Activated CD8-positive, alpha-beta memory T cell treated with anti-CD3 and anti-CD28 coated beads, Interleukin-2, amount 50 U/mL, for 24 hours (primary cell): ENCODE results near the gene CRACR2A.

Experiments used
- DNase-seq: peaks from one replicate; pipeline ENCODE4 v3.0.0-alpha.2; 2020; ENCODE audit errors: extremely low read depth

Gene CRACR2A

GRCh38 chr12:3726456-3726855, 26.5 kb downstream of the CRACR2A start:
- DNase-seq = no peak

- no peak for DNase-seq
Measured at GRCh38 chr12:3725388-3726115, 27.4 kb downstream of the CRACR2A start.

GRCh38 chr12:3723916-3724805, 28.7 kb downstream of the CRACR2A start:
- no peak for DNase-seq

DNA sequence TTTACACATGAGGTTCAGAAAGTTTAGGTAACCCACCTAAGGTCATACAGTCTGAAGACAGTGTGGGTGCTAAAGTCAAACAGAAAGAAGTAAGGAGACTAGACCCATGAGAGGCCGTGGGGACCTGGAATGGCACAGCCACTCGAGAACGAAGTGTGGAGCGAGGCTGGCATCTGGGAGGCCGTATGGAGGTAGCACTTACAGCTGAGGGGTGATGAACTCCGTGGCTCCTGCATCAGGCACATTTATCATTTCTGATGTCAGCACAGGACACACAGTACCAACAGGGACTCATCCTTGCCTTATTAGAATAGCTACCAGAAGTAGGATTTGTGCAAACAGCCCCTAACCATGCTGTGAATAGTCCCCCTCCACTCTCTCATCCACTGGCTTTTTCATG, 30.5 kb downstream of the CRACR2A start:
- no peak for DNase-seq

- no peak for DNase-seq
Measured at GRCh38 chr12:3720772-3721171, 32.1 kb downstream of the CRACR2A start.

DNA sequence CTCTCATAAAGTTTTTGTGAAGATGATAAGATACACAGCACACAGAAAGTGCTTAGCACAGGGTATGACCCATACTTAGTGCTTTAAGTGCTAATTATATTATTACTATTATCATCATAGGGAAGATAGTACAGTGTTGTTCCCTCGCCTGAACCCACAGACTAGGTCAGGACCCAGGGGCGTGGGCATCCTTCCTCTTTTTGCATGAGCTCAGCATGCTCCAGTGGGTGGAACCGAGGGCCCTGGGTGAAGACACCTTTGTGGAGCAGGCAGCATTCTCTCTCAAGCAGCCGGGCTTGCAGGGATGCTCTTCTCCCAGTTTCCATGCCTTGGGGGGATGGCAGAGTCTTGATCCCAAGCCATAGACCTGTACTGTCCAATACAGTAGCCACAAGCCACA, 34.8 kb downstream of the CRACR2A start:
- DNase-seq = no peak

DNA sequence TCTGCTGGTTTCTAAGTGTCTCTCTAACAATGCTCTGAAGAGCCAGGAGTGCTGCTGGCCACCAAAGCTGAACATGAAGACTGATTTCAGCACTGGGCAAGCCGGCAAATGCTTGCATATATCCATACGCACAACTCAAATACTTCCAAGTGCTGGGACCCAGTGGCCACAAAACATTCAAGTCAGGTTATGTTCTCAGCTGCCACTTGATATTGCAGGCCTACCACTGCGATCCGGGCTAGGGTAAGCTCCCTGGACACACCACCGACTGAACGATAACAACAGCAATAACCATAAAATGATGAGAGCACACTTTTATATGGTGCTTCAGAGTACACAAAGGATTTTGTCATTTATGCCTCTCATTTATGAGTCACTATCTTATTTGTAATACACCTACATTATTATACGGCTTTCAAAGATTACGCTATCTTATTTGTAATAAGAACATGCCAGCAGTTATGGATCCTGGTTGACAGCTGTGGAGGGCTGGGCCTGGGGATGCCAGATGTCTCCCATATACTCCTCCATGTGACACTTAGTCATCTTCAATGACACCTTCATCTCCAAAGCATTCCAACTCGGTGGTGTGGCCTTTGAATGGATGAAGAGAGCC, 35.5 kb downstream of the CRACR2A start:
- DNase-seq = no peak

DNA sequence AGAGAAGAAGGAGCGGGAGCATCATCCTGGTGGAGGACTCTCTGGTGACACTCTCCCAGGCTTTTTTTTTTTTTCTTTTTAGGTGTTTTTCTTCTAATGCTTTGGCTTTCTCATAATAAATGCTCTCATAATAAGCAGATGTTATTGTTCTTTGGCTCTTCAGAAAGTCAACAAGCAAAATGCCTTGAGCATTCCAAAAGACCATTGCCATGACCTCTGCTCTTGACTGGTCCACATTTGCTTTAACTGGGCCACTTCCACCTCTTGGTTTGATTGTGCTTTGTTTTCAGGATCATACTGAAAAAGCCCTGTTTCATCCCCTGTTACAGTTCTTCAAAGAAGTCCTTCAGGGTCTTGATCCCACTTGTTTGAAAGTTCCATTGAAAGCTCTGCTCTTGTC, 36.9 kb downstream of the CRACR2A start:
- no peak for DNase-seq

DNA sequence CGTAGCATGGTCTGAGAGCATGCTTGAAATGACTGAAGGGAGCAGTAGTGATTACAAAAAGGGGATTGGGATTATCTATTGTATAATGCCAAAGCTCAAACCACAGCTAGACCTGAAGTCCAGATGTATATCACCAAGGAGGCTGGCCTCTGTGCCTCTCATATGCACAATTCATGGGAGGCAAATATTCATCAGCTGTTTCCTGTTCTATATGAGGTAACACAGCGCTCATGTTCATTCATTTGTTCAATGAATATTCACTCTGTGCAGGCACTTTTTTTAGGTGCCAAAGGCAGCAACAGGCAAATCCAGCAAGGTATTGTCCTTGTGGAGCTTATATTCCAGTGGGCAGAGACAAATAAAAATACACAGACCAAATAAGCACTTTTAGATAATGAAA, 39.0 kb downstream of the CRACR2A start:
- no peak for DNase-seq

GRCh38 chr12:3713483-3713882, 39.4 kb downstream of the CRACR2A start:
- no peak for DNase-seq

DNA sequence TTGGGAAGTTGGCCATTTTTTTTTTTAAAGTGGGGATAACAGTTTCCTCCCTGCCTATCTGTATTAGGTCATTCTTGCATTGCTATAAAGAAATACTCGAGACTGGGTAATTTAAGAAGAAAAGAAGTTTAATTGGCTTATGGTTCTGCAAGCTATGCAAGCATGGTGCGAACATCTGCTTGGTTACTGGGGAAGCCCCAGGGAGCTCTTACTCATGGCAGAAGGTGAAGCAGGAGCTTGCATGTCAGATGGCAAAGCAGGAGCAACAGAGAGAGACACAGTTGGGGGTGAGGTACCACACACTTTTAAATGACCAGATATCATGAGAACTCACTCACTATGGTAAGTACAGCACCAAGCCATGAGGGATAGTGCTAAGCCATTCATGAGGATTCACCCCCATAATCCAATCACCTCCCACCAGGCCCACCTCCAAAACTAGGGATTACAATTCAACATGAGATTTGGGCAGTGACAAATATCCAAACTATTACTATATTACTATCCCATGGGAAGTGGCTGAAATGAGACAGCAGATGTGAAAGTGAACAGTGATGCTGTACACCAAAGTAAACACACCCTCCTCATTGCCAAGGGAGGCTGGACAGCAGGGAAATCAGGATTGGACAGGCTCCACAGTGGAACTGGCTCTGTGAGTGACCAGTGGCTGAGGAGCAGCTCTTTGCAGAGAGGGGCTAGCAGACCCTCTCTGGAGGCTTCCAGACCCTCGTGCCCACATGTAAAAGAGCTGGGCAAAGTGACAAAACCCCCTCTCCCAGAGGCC, 40.5 kb downstream of the CRACR2A start:
- DNase-seq = no peak

DNA sequence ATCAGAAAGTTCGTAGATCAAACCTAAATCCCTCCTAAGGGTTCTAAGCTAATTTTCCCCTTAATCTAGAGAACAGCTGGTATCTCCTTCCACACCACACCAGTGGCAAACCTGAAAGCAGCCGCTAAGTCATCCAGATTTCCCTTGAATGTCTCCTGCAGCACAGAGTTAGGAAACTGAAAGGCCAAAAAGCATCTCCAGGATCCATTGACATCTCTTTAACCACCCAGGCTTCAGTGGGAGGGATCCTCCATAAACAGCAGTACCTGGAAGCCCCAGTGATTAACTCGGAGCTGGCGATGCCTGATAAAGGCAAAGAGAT, 47.6 kb downstream of the CRACR2A start:
- DNase-seq = no peak

- no peak for DNase-seq
Measured at GRCh38 chr12:3704512-3705353, 48.2 kb downstream of the CRACR2A start.

- DNase-seq = no peak
Measured at GRCh38 chr12:3700861-3701260, 52.0 kb downstream of the CRACR2A start.

DNA sequence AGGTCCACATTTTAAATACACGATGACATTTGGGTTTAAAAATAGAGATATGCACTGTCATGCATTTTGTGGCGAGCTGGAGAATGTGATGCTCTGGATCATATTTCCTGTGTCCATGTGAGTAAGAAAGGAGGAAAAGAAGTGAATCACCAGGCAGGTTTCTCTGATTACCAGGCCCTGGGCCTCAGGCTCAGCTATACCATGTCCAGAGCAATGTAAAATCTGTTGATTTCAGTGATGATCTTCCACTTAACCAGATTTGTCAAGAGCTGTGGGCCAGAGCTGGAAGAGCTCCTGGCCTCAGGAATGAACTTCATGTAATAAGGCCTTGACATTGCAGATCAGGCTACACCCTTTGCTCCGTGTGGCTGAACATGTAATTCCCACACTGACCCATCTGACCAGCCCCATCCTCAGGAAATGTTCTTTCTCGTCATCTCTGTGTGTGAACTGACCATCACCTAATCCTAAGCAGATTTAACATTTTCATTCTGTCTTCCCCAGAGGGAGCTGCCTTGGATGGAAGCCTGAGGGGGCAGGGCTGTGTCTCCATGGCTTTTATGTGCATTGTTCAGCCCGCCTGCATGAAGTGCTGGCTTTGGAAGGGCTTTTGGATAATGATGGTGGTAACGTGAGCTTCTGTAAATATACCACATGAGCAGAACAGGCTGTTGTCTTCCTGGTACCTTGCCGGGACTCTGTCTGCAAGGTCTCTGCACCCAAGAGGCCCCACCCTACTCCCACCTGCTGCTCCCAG, 54.5 kb downstream of the CRACR2A start:
- no peak for DNase-seq

DNA sequence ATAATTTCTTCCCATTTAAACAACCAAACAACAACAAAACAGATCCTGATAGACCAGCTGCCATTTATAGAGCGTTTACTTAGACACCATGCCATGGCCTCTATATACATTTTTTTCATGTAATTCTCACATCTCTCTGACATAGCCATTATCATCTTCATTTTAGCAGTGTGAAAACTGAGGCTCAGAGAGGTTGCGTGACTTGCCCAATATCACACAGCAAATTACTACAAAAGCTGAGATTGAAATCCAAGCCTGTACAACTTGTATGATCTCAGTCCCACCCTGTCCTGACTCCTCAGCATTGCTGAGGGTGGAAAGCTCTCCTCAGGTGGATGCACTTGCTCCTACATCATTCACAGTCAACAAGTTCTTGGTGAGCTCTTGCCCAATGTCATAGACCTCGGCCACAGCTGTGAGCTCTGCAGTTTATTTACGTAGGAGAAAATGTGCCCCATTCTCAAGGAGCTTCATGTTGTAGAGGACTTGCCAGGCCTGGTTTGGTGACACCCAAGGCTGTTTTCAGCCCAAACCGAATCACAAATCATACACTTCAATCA, 55.5 kb downstream of the CRACR2A start:
- no peak for DNase-seq

GRCh38 chr12:3694673-3695072, 58.2 kb downstream of the CRACR2A start:
- no peak for DNase-seq

DNA sequence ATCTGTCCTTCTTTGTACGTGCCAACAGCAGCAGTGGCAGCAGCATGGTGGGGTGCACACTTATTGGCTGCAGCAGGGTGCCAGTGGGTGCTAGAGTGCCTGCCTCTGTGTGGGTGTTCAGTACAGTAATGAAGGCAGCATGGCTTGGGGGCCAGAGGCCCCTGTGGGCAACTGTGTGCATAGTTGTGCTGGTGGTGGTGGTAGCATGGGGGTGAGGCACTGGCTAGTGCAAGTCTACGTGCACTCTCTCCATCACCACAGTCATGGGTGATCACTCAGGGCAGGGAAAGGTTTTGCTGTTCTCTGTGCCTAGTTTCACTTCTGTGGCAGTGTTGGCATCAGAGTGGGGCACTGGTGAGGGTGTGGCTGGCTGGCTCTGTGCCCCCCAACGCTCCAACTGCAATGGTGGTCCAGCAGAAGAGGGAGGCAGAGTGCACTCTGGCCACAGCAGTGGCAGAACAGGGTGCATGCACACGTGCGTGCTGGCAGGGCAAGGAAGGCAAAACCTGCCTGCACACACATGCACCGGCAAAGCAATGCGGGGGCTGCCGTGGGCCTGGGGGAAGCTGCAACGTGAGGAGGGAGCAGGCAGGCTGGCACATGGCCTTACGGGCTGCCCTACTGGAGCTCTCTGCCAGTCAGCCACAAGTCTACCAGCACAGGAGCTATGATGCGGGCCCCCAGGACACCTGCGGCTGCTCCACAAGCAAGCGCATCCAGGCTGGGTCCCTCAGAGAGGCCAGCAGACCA, 60.1 kb downstream of the CRACR2A start:
- no peak for DNase-seq

GRCh38 chr12:3686463-3686862, 66.4 kb downstream of the CRACR2A start:
- no peak for DNase-seq
